Measurements from ENCODE around the gene TNFRSF1B.

- no peak for TF ChIP-seq CTCF (conservative IDR thresholded peaks at IDR 0.05; ENCODE audit: low read depth in 2 of 2)
- no peak for TF ChIP-seq EZH2 (IDR thresholded peaks at IDR 0.05; ENCODE audit: low read depth, unreplicated experiment)
- TF ChIP-seq POLR2AphosphoS5 (IDR thresholded peaks at IDR 0.05; ENCODE audit: low read depth) = no peak
- TF ChIP-seq EZH2phosphoT487 (IDR thresholded peaks at IDR 0.05; ENCODE audit: unreplicated experiment) = no peak
- TF ChIP-seq ZNF331 (CRISPR knock-in tag; IDR thresholded peaks at IDR 0.05; ENCODE audit: low read depth) = no peak
- no peak for TF ChIP-seq STAT1 (IDR thresholded peaks at IDR 0.05; ENCODE audit: unreplicated experiment)
- TF ChIP-seq REST (IDR thresholded peaks at IDR 0.05; ENCODE audit: unreplicated experiment) = no peak
- no peak for TF ChIP-seq ZNF462 (CRISPR knock-in tag; IDR thresholded peaks at IDR 0.05)
- TF ChIP-seq CREB1 (CRISPR knock-in tag; IDR thresholded peaks at IDR 0.05; ENCODE audit: low read depth) = no peak
Observed at GRCh38 chr1:12206792-12207424, 40.1 kb downstream of the TNFRSF1B start.

Measured in GM23338 (cell line).